WTC11 (cell line): Measurements from ENCODE around the gene ITGA6. TPM values are rescaled to one million over a fixed set of nuclear protein-coding genes. Genes with fewer than 3 reads are reported as not detected.

Source experiments
- ATAC-seq: fragments of 200-7000 bp; cut with Tn5 transposase; 2 replicates; pipeline ENCODE4 v1.10.0; 2021; ENCODE audit warnings: mild to moderate bottlenecking, moderate library complexity
- CTCF ChIA-PET: fragments of 300-600 bp; sonication (Branson Sonifier 250); formaldehyde crosslinking; loops from one replicate; lab custom pipeline; 2021; ENCODE audit warnings: antibody characterized with exemption; lab: Charles Lee
- POLR2A ChIA-PET: fragments of 350-600 bp; sonication (Branson Sonifier 250); formaldehyde crosslinking; loops from one replicate; lab custom pipeline; 2021; ENCODE audit warnings: antibody characterized with exemption; lab: Charles Lee
- DNase-seq: peaks from one replicate; pipeline ENCODE4 v3.0.0; 2021; ENCODE audit warnings: low spot score
- H3K27ac Mint-ChIP-seq: 2 replicates; pipeline ENCODE4 v1.8.0; 2021; ENCODE audit warnings: mixed read lengths
- H3K27me3 Mint-ChIP-seq: 2 replicates; pipeline ENCODE4 v1.8.0; 2021; ENCODE audit warnings: low read depth, mild to moderate bottlenecking, moderate library complexity, mixed read lengths
- H3K36me3 Mint-ChIP-seq: 2 replicates; pipeline ENCODE4 v1.8.0; 2021; ENCODE audit warnings: mixed read lengths
- H3K4me1 Mint-ChIP-seq: 2 replicates; pipeline ENCODE4 v1.8.0; 2022; ENCODE audit warnings: mixed read lengths
- H3K4me3 Mint-ChIP-seq: 2 replicates; pipeline ENCODE4 v1.8.0; 2021; ENCODE audit warnings: mild to moderate bottlenecking, moderate library complexity, mixed read lengths
- H3K9me3 Mint-ChIP-seq: 2 replicates; pipeline ENCODE4 v1.8.0; 2021; ENCODE audit warnings: mixed read lengths
- ATF1 ChIP-seq: sonication (generic); formaldehyde crosslinking; IDR thresholded peaks from 2 replicates; pipeline ENCODE4 v1.8.1; 2023; ENCODE audit warnings: mild to moderate bottlenecking, moderate library complexity, missing genetic modification reagents
- ATF2 ChIP-seq: sonication (generic); formaldehyde crosslinking; IDR thresholded peaks from 2 replicates; pipeline ENCODE4 v1.8.1; 2022; ENCODE audit warnings: low read depth, missing genetic modification reagents, borderline replicate concordance
- CREB1 ChIP-seq: sonication (generic); formaldehyde crosslinking; IDR thresholded peaks from 2 replicates; pipeline ENCODE4 v1.8.0; 2023; ENCODE audit warnings: mild to moderate bottlenecking, missing genetic modification reagents
- ESRRA ChIP-seq: sonication (generic); formaldehyde crosslinking; IDR thresholded peaks from 2 replicates; pipeline ENCODE4 v1.8.1; 2022; ENCODE audit warnings: mild to moderate bottlenecking, missing genetic modification reagents, borderline replicate concordance
- FOXP1 ChIP-seq: sonication (generic); formaldehyde crosslinking; IDR thresholded peaks from 2 replicates; pipeline ENCODE4 v1.8.0; 2022; ENCODE audit warnings: missing genetic modification reagents, mild to moderate bottlenecking, moderate library complexity, borderline replicate concordance
- GABPB1 ChIP-seq: sonication (generic); formaldehyde crosslinking; IDR thresholded peaks from 2 replicates; pipeline ENCODE4 v1.8.1; 2023; ENCODE audit warnings: mild to moderate bottlenecking, missing genetic modification reagents
- GRHL2 ChIP-seq: fragments of 250-450 bp; sonication (Bioruptor Pico); IDR thresholded peaks from 2 replicates; pipeline ENCODE4 v1.8.0; 2022; ENCODE audit warnings: mild to moderate bottlenecking, moderate library complexity; ENCODE audit not compliant: insufficient replicate concordance, severe bottlenecking
- HMGA2 ChIP-seq: fragments of 250-450 bp; sonication (Bioruptor Pico); IDR thresholded peaks from 2 replicates; pipeline ENCODE4 v1.4.0; 2021; ENCODE audit warnings: mild to moderate bottlenecking, moderate library complexity
- IRF2 ChIP-seq: sonication (generic); formaldehyde crosslinking; IDR thresholded peaks from 2 replicates; pipeline ENCODE4 v1.8.0; 2022; ENCODE audit warnings: low read depth, missing genetic modification reagents, borderline replicate concordance
- MXD4 ChIP-seq: fragments of 250-450 bp; sonication (Bioruptor Pico); IDR thresholded peaks from 2 replicates; pipeline ENCODE4 v1.8.0; 2021; ENCODE audit warnings: mild to moderate bottlenecking, moderate library complexity, borderline replicate concordance
- NFATC4 ChIP-seq: fragments of 250-450 bp; sonication (Bioruptor Pico); IDR thresholded peaks from 2 replicates; pipeline ENCODE4 v1.9.0; 2021; ENCODE audit warnings: mild to moderate bottlenecking
- RELA ChIP-seq: sonication (generic); formaldehyde crosslinking; IDR thresholded peaks from 2 replicates; pipeline ENCODE4 v1.8.1; 2022; ENCODE audit warnings: missing genetic modification reagents, mild to moderate bottlenecking, borderline replicate concordance
- SMAD4 ChIP-seq: sonication (generic); formaldehyde crosslinking; IDR thresholded peaks from 2 replicates; pipeline ENCODE4 v1.8.0; 2022; ENCODE audit warnings: mild to moderate bottlenecking, missing genetic modification reagents
- USF2 ChIP-seq: sonication (generic); formaldehyde crosslinking; IDR thresholded peaks from 2 replicates; pipeline ENCODE4 v1.8.1; 2023; ENCODE audit warnings: mild to moderate bottlenecking, missing genetic modification reagents, moderate library complexity
- ZBTB43 ChIP-seq: sonication (generic); formaldehyde crosslinking; IDR thresholded peaks from 2 replicates; pipeline ENCODE4 v1.8.1; 2023; ENCODE audit warnings: mild to moderate bottlenecking, missing genetic modification reagents
- ZNF121 ChIP-seq: sonication (generic); formaldehyde crosslinking; IDR thresholded peaks from 2 replicates; pipeline ENCODE4 v1.8.0; 2023; ENCODE audit warnings: missing genetic modification reagents
- ZNF219 ChIP-seq: sonication (generic); formaldehyde crosslinking; IDR thresholded peaks from 2 replicates; pipeline ENCODE4 v1.8.0; 2023; ENCODE audit warnings: missing genetic modification reagents, mild to moderate bottlenecking, borderline replicate concordance
- ZNF396 ChIP-seq: fragments of 250-450 bp; sonication (Bioruptor Pico); IDR thresholded peaks from 2 replicates; pipeline ENCODE4 v1.8.0; 2021; ENCODE audit warnings: mild to moderate bottlenecking, moderate library complexity, borderline replicate concordance
- ZNF532 ChIP-seq: fragments of 250-450 bp; sonication (Bioruptor Pico); IDR thresholded peaks from 2 replicates; pipeline ENCODE4 v1.9.0; 2021; ENCODE audit warnings: mild to moderate bottlenecking, borderline replicate concordance
- total RNA-seq: library from RNA; stranded (reverse); gene quantifications from 3 replicates; pipeline ENCODE4 v1.2.3, GENCODE V29; 2021
- TF ChIP-seq, protein P1 (sequence below): fragments of 250-450 bp; sonication (Bioruptor Pico); IDR thresholded peaks from 2 replicates; pipeline ENCODE4 v2.1.2; 2022; ENCODE audit warnings: mild to moderate bottlenecking, moderate library complexity
- TF ChIP-seq, protein P2 (sequence below): sonication (generic); formaldehyde crosslinking; IDR thresholded peaks from 2 replicates; pipeline ENCODE4 v1.8.0; 2022; ENCODE audit warnings: mild to moderate bottlenecking, missing genetic modification reagents

The ITGA6 gene
- total RNA-seq, 1 experiment from 2014 or later, result 83.6 TPM

DNA sequence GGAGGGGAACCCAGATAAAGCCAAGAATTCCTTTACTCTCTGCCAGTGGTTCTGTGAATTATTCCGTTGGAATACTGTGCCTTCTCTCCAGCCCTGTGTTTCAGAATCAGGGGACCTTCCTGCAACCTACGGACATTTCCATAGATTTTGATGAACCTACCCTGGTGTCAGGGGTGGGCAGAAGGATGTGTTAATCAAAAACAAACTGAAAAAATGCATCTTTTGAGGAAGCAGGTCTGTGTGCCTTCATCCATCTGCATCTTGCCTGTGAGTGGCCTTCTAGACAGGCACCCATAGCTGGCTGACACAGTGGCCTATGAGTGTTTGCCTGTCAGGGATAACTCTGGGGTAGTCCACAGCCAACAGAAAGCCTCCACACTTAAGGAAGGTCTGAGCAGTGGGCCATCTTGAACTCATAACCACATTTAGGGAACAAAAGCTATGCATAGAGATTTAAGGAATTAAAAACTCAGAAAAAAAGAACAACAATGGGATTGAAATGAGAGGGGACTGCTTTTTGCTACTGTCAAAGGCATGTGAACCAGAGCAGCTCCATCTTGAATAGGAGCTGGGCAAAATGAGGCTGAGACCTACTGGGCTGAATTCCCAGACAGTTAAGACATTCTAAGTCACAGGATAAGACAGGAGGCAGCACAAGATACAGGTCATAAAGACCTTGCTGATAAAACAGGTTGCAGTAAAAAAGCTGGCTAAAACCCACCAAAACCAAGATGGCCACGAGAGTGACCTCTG lies 45.9 kb upstream of the ITGA6 start:
- ChIA-PET CTCF (interaction anchor here (0.6 to 4.6 kb wide), 13 partner anchors 14 to 1453 kb away, joined by 3 to 38 read pairs (median 3); partner anchors contain the start of genes GORASP2 and ITGA6), POLR2A (interaction anchor here (0.9 to 2.7 kb wide), 3 partner anchors 46 to 209 kb away, joined by 3 to 12 read pairs (median 4); partner anchors contain the start of gene ITGA6)
- peak; percentile 11 for ATAC-seq
- H3K27me3 Mint-ChIP-seq, result peaks cover 41% of the 10 kb centered on the region
- TF ChIP-seq, protein P1, sequence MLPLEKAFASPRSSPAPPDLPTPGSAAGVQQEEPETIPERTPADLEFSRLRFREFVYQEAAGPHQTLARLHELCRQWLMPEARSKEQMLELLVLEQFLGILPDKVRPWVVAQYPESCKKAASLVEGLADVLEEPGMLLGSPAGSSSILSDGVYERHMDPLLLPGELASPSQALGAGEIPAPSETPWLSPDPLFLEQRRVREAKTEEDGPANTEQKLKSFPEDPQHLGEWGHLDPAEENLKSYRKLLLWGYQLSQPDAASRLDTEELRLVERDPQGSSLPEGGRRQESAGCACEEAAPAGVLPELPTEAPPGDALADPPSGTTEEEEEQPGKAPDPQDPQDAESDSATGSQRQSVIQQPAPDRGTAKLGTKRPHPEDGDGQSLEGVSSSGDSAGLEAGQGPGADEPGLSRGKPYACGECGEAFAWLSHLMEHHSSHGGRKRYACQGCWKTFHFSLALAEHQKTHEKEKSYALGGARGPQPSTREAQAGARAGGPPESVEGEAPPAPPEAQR (CRISPR knock-in tag), result 0 out of 2 replicates have a peak, but pooled peaks have one; percentile 57
- no peak; the same call in none of the 2 replicates for TF ChIP-seq USF2 (CRISPR knock-in tag)
- no peak for TF ChIP-seq GABPB1 (CRISPR knock-in tag)
- TF ChIP-seq ZNF219, result no peak
- TF ChIP-seq, protein P2, sequence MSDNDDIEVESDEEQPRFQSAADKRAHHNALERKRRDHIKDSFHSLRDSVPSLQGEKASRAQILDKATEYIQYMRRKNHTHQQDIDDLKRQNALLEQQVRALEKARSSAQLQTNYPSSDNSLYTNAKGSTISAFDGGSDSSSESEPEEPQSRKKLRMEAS (CRISPR knock-in tag), result no peak
- peak; percentile 56; the same call in 1 of the 2 replicates for TF ChIP-seq ZNF532 (CRISPR knock-in tag)
- no peak for TF ChIP-seq CREB1 (CRISPR knock-in tag)
- 0 out of 2 replicates have a peak, but pooled peaks have one; percentile 29 for TF ChIP-seq ZNF396
- peak; percentile 72; the same call in 1 of the 2 replicates for TF ChIP-seq MXD4 (CRISPR knock-in tag)
- TF ChIP-seq, all 79 proteins: peak for 4
- Mint-ChIP-seq H3K4me3 (peak overlapping the region; percentile 37), H3K27ac (peak overlapping the region; percentile 100), H3K9me3 (peaks cover 14% of the 10 kb centered on the region), H3K4me1 (peaks cover 71% of the 10 kb centered on the region), H3K36me3 (peaks cover 14% of the 10 kb centered on the region)
- no peak for DNase-seq

GRCh38 chr2:172387361-172387760 lies 40.0 kb upstream of the ITGA6 start:
- DNase-seq (no peak), ATAC-seq (no peak)
- Mint-ChIP-seq H3K27ac (no peak overlapping the region), H3K4me3 (no peak overlapping the region), H3K4me1 (peaks cover 34% of the 10 kb centered on the region), H3K9me3 (no peaks in the 10 kb centered on the region), H3K27me3 (peaks cover 36% of the 10 kb centered on the region), H3K36me3 (no peaks in the 10 kb centered on the region)
- POLR2A ChIA-PET, result no interaction called here
- TF ChIP-seq IRF2 (CRISPR knock-in tag), result no peak
- TF ChIP-seq ZNF121, result no peak
- TF ChIP-seq HMGA2, result no peak
- no peak for TF ChIP-seq ATF1 (CRISPR knock-in tag)
- no peak for TF ChIP-seq ATF2 (CRISPR knock-in tag)
- no peak for TF ChIP-seq SMAD4 (CRISPR knock-in tag)
- no peak for TF ChIP-seq ZBTB43 (CRISPR knock-in tag)
- no peak for TF ChIP-seq FOXP1 (CRISPR knock-in tag)
- no peak for TF ChIP-seq GRHL2 (CRISPR knock-in tag)
- no peak for TF ChIP-seq RELA (CRISPR knock-in tag)
- TF ChIP-seq, protein P1 (CRISPR knock-in tag), result no peak
- no peak for TF ChIP-seq ZNF219
- no peak for TF ChIP-seq ESRRA
- no peak for TF ChIP-seq NFATC4 (CRISPR knock-in tag)
- CTCF ChIA-PET, result no interaction called here
